MCF 10A (cell line): Measurements from ENCODE around the gene DCST1. TPM values are rescaled to one million over a fixed set of nuclear protein-coding genes. Genes with fewer than 3 reads are reported as not detected.

ENCODE experiments used
- BruUV-seq: library from RNA; stranded (reverse); fragments of 400-500 nt; replicated peaks from 2 replicates; lab custom pipeline; 2021; lab: Mats Ljungman, UMichigan
- CTCF ChIA-PET: fragments of 300-600 bp; sonication (Branson Sonifier 250); formaldehyde crosslinking; extraction: SDS; loops from one replicate; lab custom pipeline; 2021; ENCODE audit warnings: antibody characterized with exemption, inconsistent platforms; lab: Yijun Ruan, JAX
- POLR2A ChIA-PET: fragments of 300-600, 350-650 bp; sonication (Branson Sonifier 250); formaldehyde crosslinking; extraction: SDS; loops from one replicate; lab custom pipeline; 2020; ENCODE audit warnings: antibody characterized with exemption, inconsistent platforms; lab: Yijun Ruan, JAX
- DNase-seq: peaks from one replicate; pipeline ENCODE4 v3.0.0-alpha.2; 2018; ENCODE audit not compliant: unreplicated experiment
- H3K27ac Mint-ChIP-seq: one replicate; pipeline ENCODE4 v1.8.0; 2022; ENCODE audit warnings: mild to moderate bottlenecking, low read depth, mixed read lengths; ENCODE audit not compliant: unreplicated experiment
- H3K27me3 Mint-ChIP-seq: one replicate; pipeline ENCODE4 v1.8.0; 2022; ENCODE audit warnings: mixed read lengths; ENCODE audit not compliant: insufficient read depth, unreplicated experiment
- H3K36me3 Mint-ChIP-seq: one replicate; pipeline ENCODE4 v1.8.0; 2022; ENCODE audit warnings: mild to moderate bottlenecking, moderate library complexity, mixed read lengths; ENCODE audit not compliant: insufficient read depth, unreplicated experiment
- H3K4me1 Mint-ChIP-seq: one replicate; pipeline ENCODE4 v1.8.0; 2022; ENCODE audit warnings: mixed read lengths; ENCODE audit not compliant: insufficient read depth, unreplicated experiment
- H3K4me3 Mint-ChIP-seq: one replicate; pipeline ENCODE4 v1.8.0; 2022; ENCODE audit warnings: mild to moderate bottlenecking, moderate library complexity, mixed read lengths; ENCODE audit not compliant: unreplicated experiment
- H3K9me3 Mint-ChIP-seq: one replicate; pipeline ENCODE4 v1.8.0; 2022; ENCODE audit warnings: mixed read lengths; ENCODE audit not compliant: unreplicated experiment
- CTCF ChIP-seq: fragments of 200-600 bp; IDR thresholded peaks from one replicate; pipeline ENCODE4 v1.8.0; 2022; ENCODE audit warnings: antibody characterized with exemption, mild to moderate bottlenecking; ENCODE audit not compliant: unreplicated experiment
- intact Hi-C: fragments of 100-400 bp; cut with micrococcal nuclease; formaldehyde crosslinking; loops from 2 replicates; pipeline ENCODE4 v1.14.1; 2022
- total RNA-seq: library from RNA; stranded (reverse); gene quantifications from 2 replicates; pipeline ENCODE4 v1.2.3, GENCODE V29; 2022

Gene DCST1
- total RNA-seq, 1 experiment from 2014 or later, result 0.21 TPM

- BruUV-seq, result no TSS peak
- ChIA-PET CTCF (interaction anchor here (0.6 to 9.4 kb wide), 16 partner anchors 13 to 453 kb away, joined by 3 to 118 read pairs (median 5); partner anchors contain the start of genes ADAM15, CKS1B, FLAD1 and PYGO2), POLR2A (interaction anchor here (0.7 to 41.1 kb wide), 20 partner anchors 8 to 586 kb away, joined by 3 to 1917 read pairs (median 4); partner anchors contain the start of genes ADAM15, ASH1L, CKS1B and EFNA1)
- Mint-ChIP-seq H3K9me3 (no peaks in the 10 kb centered on the region), H3K36me3 (peaks cover 16% of the 10 kb centered on the region), H3K27me3 (no peaks in the 10 kb centered on the region), H3K4me3 (peak overlapping the region; percentile 90), H3K4me1 (peaks cover 47% of the 10 kb centered on the region), H3K27ac (peak overlapping the region; percentile 97)
- DNase-seq, result peak; percentile 96
- intact Hi-C loops, result loop anchor here (1.0 to 5.0 kb wide), 2 partner anchors 39 to 444 kb away; partner anchors contain the start of gene UBE2Q1
- TF ChIP-seq CTCF, result no peak
Measured at GRCh38 chr1:155000726-155001424, 32.7 kb upstream of the DCST1 start.

GRCh38 chr1:155001425-155001674, 32.3 kb upstream of the DCST1 start:
- POLR2A ChIA-PET, result interaction anchor here (0.7 to 41.1 kb wide), 19 partner anchors 9 to 587 kb away, joined by 3 to 1917 read pairs (median 5); partner anchors contain the start of genes ADAM15, ASH1L, CKS1B and EFNA3
- no peaks in the 10 kb centered on the region for H3K9me3 Mint-ChIP-seq
- peak overlapping the region; percentile 90 for H3K4me3 Mint-ChIP-seq
- no TSS peak for BruUV-seq
- CTCF ChIA-PET, result interaction anchor here (0.6 to 9.4 kb wide), 11 partner anchors 12 to 1043 kb away, joined by 3 to 118 read pairs (median 3); partner anchors contain the start of genes CKS1B, CRTC2, FLAD1 and SHC1
- H3K27me3 Mint-ChIP-seq, result no peaks in the 10 kb centered on the region
- peaks cover 17% of the 10 kb centered on the region for H3K36me3 Mint-ChIP-seq
- H3K27ac Mint-ChIP-seq, result peak overlapping the region; percentile 97
- H3K4me1 Mint-ChIP-seq, result peaks cover 47% of the 10 kb centered on the region
- TF ChIP-seq CTCF, result no peak
- DNase-seq, result no peak
- intact Hi-C loops, result loop anchor here (1.0 to 5.0 kb wide), 2 partner anchors 39 to 444 kb away; partner anchors contain the start of gene UBE2Q1

GRCh38 chr1:155001675-155002463, 31.8 kb upstream of the DCST1 start:
- peaks cover 52% of the 10 kb centered on the region for H3K4me1 Mint-ChIP-seq
- H3K9me3 Mint-ChIP-seq, result no peaks in the 10 kb centered on the region
- peak; percentile 100 for DNase-seq
- CTCF ChIA-PET, result interaction anchor here (0.6 to 9.4 kb wide), 17 partner anchors 12 to 1043 kb away, joined by 3 to 118 read pairs (median 3); partner anchors contain the start of genes CKS1B, CRTC2, FLAD1 and PYGO2
- H3K4me3 Mint-ChIP-seq, result peak overlapping the region; percentile 90
- peak overlapping the region; percentile 97 for H3K27ac Mint-ChIP-seq
- no TSS peak for BruUV-seq
- intact Hi-C loops, result loop anchor here (1.0 to 5.0 kb wide), 6 partner anchors 28 to 445 kb away; partner anchors contain the start of genes CKS1B and UBE2Q1
- POLR2A ChIA-PET, result interaction anchor here (0.6 to 41.1 kb wide), 20 partner anchors 9 to 1477 kb away, joined by 3 to 1917 read pairs (median 4); partner anchors contain the start of genes ADAM15, CKS1B, EFNA3 and FLAD1
- TF ChIP-seq CTCF, result peak; percentile 34
- no peaks in the 10 kb centered on the region for H3K27me3 Mint-ChIP-seq
- peaks cover 17% of the 10 kb centered on the region for H3K36me3 Mint-ChIP-seq
